Mesendoderm (in vitro differentiated cells): Measurements from ENCODE around the gene ZBTB7C.

Source experiments
- DNase-seq: peaks from one replicate; pipeline ENCODE4 v3.0.0; 2013
- H2AK5ac ChIP-seq: 2 replicates; pipeline ENCODE4 v1.6.1; 2013; ENCODE audit warnings: low read length, inconsistent platforms
- H2BK120ac ChIP-seq: 2 replicates; pipeline ENCODE4 v1.6.1; 2013; ENCODE audit warnings: low read depth, mild to moderate bottlenecking, low read length, moderate library complexity, mixed read lengths
- H2BK15ac ChIP-seq: replicated peaks from 2 replicates; pipeline ENCODE4 v1.6.1; 2013; ENCODE audit warnings: low read depth, mild to moderate bottlenecking, moderate library complexity
- H2BK5ac ChIP-seq: 2 replicates; pipeline ENCODE4 v1.6.1; 2013; ENCODE audit warnings: low read length, inconsistent platforms
- H3K18ac ChIP-seq: 2 replicates; pipeline ENCODE4 v1.6.1; 2013; ENCODE audit warnings: mild to moderate bottlenecking, low read length, mixed read lengths
- H3K23ac ChIP-seq: one replicate; pipeline ENCODE4 v1.6.1; 2013; ENCODE audit warnings: low read length
- H3K27ac ChIP-seq: 2 replicates; pipeline ENCODE4 v1.5.1; 2013; ENCODE audit warnings: low read depth, mild to moderate bottlenecking, inconsistent platforms, low read length, moderate library complexity
- H3K27me3 ChIP-seq: 2 replicates; pipeline ENCODE4 v1.6.1; 2013; ENCODE audit warnings: low read length, control low read depth, mild to moderate bottlenecking, inconsistent platforms; ENCODE audit not compliant: insufficient read depth, poor library complexity
- H3K36me3 ChIP-seq: 2 replicates; pipeline ENCODE4 v1.6.1; 2013; ENCODE audit warnings: low read length, inconsistent platforms; ENCODE audit not compliant: control insufficient read depth, insufficient read depth
- H3K4ac ChIP-seq: one replicate; pipeline ENCODE4 v1.6.1; 2013; ENCODE audit warnings: low read depth, mild to moderate bottlenecking, low read length, moderate library complexity
- H3K4me1 ChIP-seq: 2 replicates; pipeline ENCODE4 v1.6.1; 2013; ENCODE audit warnings: low read depth, low read length, inconsistent platforms; ENCODE audit not compliant: control insufficient read depth
- H3K4me2 ChIP-seq: 2 replicates; pipeline ENCODE4 v1.6.1; 2013; ENCODE audit warnings: low read length
- H3K4me3 ChIP-seq: 2 replicates; pipeline ENCODE4 v1.5.1; 2013; ENCODE audit warnings: mild to moderate bottlenecking, low read length
- H3K56ac ChIP-seq: one replicate; pipeline ENCODE4 v1.6.1; 2013; ENCODE audit warnings: low read length
- H3K79me1 ChIP-seq: 2 replicates; pipeline ENCODE4 v1.6.1; 2013; ENCODE audit warnings: low read length, inconsistent platforms
- H3K79me2 ChIP-seq: 2 replicates; pipeline ENCODE4 v1.6.1; 2013; ENCODE audit warnings: mild to moderate bottlenecking, low read length; ENCODE audit not compliant: control insufficient read depth, insufficient read depth
- H3K9ac ChIP-seq: 2 replicates; pipeline ENCODE4 v1.6.1; 2013; ENCODE audit warnings: low read length, inconsistent platforms
- H4K5ac ChIP-seq: one replicate; pipeline ENCODE4 v1.6.1; 2013; ENCODE audit warnings: low read length
- H4K8ac ChIP-seq: one replicate; pipeline ENCODE4 v1.6.1; 2013; ENCODE audit warnings: low read depth, mild to moderate bottlenecking, control low read depth, low read length, moderate library complexity
- WGBS: extraction: QIAGEN DNeasy Blood & Tissue Kit; methylation state at CpG from one replicate; pipeline ENCODE4 v1.1.7; 2013; ENCODE audit warnings: low lambda C conversion rate, missing lambda C conversion rate; ENCODE audit not compliant: insufficient coverage; ENCODE audit errors: extremely low coverage; 5-methylcytosine and 5-hydroxymethylcytosine counted together

The ZBTB7C gene

GRCh38 chr18:48126240-48126639 lies 282.9 kb downstream of the ZBTB7C start:
- Histone ChIP-seq H3K27me3 (no peaks in the 10 kb centered on the region), H2BK120ac (no peak overlapping the region), H3K27ac (no peak overlapping the region), H2AK5ac (no peak overlapping the region), H4K5ac (no peak overlapping the region), H3K79me1 (no peaks in the 10 kb centered on the region), H3K4me2 (no peak overlapping the region), H3K56ac (no peak overlapping the region), H2BK5ac (no peak overlapping the region), H3K18ac (no peak overlapping the region), H3K4me1 (no peaks in the 10 kb centered on the region), H2BK15ac (no peak overlapping the region), H3K23ac (no peak overlapping the region), H3K79me2 (no peaks in the 10 kb centered on the region), H4K8ac (no peak overlapping the region), H3K36me3 (no peaks in the 10 kb centered on the region), H3K4ac (no peak overlapping the region), H3K4me3 (no peak overlapping the region), H3K9ac (no peak overlapping the region)
- WGBS, result no CpG with 5 or more reads among the region's 3 CpGs
- DNase-seq, result peak; percentile 42

- H3K56ac ChIP-seq, result no peak overlapping the region
- H2AK5ac ChIP-seq, result no peak overlapping the region
- H3K23ac ChIP-seq, result no peak overlapping the region
- no CpG with 5 or more reads among the region's 6 CpGs for WGBS
- no peak overlapping the region for H3K4me3 ChIP-seq
- H4K8ac ChIP-seq, result no peak overlapping the region
- no peak overlapping the region for H3K18ac ChIP-seq
- no peak overlapping the region for H3K4ac ChIP-seq
- no peak overlapping the region for H2BK15ac ChIP-seq
- no peaks in the 10 kb centered on the region for H3K79me2 ChIP-seq
- H2BK5ac ChIP-seq, result no peak overlapping the region
- H3K27ac ChIP-seq, result no peak overlapping the region
- no peaks in the 10 kb centered on the region for H3K36me3 ChIP-seq
- H3K27me3 ChIP-seq, result no peaks in the 10 kb centered on the region
- H3K4me2 ChIP-seq, result no peak overlapping the region
- DNase-seq, result no peak
- H3K9ac ChIP-seq, result no peak overlapping the region
- H4K5ac ChIP-seq, result no peak overlapping the region
- no peak overlapping the region for H2BK120ac ChIP-seq
- no peaks in the 10 kb centered on the region for H3K4me1 ChIP-seq
- no peaks in the 10 kb centered on the region for H3K79me1 ChIP-seq
Measured at GRCh38 chr18:48125724-48126123, 283.5 kb downstream of the ZBTB7C start.

DNA sequence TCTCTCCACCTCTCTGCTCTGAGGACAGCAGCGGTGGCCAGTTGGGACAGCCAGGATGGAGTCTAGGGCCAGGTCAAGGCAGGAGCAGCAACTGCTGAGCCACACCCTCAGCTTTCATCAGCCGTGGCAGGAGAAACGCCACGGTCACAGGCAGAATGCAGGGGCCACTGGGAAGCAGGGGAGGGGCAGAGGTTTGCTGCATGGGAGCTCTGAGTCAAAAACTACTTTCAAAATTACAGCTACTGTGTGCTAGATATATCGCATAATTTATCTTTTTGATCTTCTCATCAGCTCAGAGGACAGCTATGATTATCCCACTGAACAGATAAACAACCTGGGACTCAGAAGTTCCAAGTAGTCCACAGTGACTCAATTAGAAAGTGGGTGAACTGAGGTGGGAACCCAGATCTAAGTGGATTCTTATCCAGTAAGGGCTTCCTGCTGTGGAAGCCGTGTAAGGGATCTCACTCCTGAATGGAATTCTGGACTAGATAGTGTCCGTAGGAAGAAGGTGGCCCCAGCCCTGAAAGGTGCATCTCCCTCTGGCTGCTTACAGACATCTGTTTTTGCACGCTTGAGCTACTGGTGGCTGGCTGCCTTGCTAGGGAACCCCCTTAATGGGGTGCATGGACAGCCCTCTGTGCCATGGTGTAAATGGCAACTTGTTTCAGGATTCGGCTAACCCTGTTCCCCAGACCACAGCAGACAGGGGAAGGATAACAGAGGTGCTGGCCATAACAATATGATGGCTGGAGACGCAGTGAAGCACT lies 284.1 kb downstream of the ZBTB7C start:
- Histone ChIP-seq H3K4me2 (no peak overlapping the region), H3K56ac (no peak overlapping the region), H4K8ac (no peak overlapping the region), H2BK5ac (no peak overlapping the region), H2BK120ac (no peak overlapping the region), H3K9ac (no peak overlapping the region), H2AK5ac (no peak overlapping the region), H3K23ac (no peak overlapping the region), H2BK15ac (no peak overlapping the region), H4K5ac (no peak overlapping the region), H3K27ac (no peak overlapping the region), H3K27me3 (no peaks in the 10 kb centered on the region), H3K36me3 (no peaks in the 10 kb centered on the region), H3K4me3 (no peak overlapping the region), H3K79me1 (no peaks in the 10 kb centered on the region), H3K4me1 (no peaks in the 10 kb centered on the region), H3K18ac (no peak overlapping the region), H3K79me2 (no peaks in the 10 kb centered on the region), H3K4ac (no peak overlapping the region)
- no CpG with 5 or more reads among the region's 10 CpGs for WGBS
- no peak for DNase-seq

GRCh38 chr18:48123941-48124340 lies 285.2 kb downstream of the ZBTB7C start:
- no peaks in the 10 kb centered on the region for H3K27me3 ChIP-seq
- no peak for DNase-seq
- no peak overlapping the region for H3K18ac ChIP-seq
- H3K4me1 ChIP-seq, result no peaks in the 10 kb centered on the region
- H3K4ac ChIP-seq, result no peak overlapping the region
- H3K9ac ChIP-seq, result no peak overlapping the region
- no peaks in the 10 kb centered on the region for H3K79me2 ChIP-seq
- no peak overlapping the region for H4K5ac ChIP-seq
- no peak overlapping the region for H3K4me3 ChIP-seq
- H3K36me3 ChIP-seq, result no peaks in the 10 kb centered on the region
- H3K4me2 ChIP-seq, result no peak overlapping the region
- H4K8ac ChIP-seq, result no peak overlapping the region
- H3K27ac ChIP-seq, result no peak overlapping the region
- no peak overlapping the region for H2AK5ac ChIP-seq
- no peak overlapping the region for H2BK5ac ChIP-seq
- H3K79me1 ChIP-seq, result no peaks in the 10 kb centered on the region
- no peak overlapping the region for H3K56ac ChIP-seq
- no CpG with 5 or more reads among the region's 4 CpGs for WGBS
- no peak overlapping the region for H3K23ac ChIP-seq
- H2BK120ac ChIP-seq, result no peak overlapping the region
- no peak overlapping the region for H2BK15ac ChIP-seq

- Histone ChIP-seq H3K4me3 (no peak overlapping the region), H4K8ac (no peak overlapping the region), H3K9ac (no peak overlapping the region), H2BK15ac (no peak overlapping the region), H3K4me1 (no peaks in the 10 kb centered on the region), H2BK120ac (no peak overlapping the region), H3K56ac (no peak overlapping the region), H2BK5ac (no peak overlapping the region), H3K4me2 (no peak overlapping the region), H3K27me3 (no peaks in the 10 kb centered on the region), H3K23ac (no peak overlapping the region), H3K36me3 (no peaks in the 10 kb centered on the region), H3K79me1 (no peaks in the 10 kb centered on the region), H3K4ac (no peak overlapping the region), H3K18ac (no peak overlapping the region), H2AK5ac (no peak overlapping the region), H4K5ac (no peak overlapping the region), H3K27ac (no peak overlapping the region), H3K79me2 (no peaks in the 10 kb centered on the region)
- no peak for DNase-seq
- WGBS, result no CpG with 5 or more reads among the region's 6 CpGs
Measured at GRCh38 chr18:48123324-48123723, 285.9 kb downstream of the ZBTB7C start.

DNA sequence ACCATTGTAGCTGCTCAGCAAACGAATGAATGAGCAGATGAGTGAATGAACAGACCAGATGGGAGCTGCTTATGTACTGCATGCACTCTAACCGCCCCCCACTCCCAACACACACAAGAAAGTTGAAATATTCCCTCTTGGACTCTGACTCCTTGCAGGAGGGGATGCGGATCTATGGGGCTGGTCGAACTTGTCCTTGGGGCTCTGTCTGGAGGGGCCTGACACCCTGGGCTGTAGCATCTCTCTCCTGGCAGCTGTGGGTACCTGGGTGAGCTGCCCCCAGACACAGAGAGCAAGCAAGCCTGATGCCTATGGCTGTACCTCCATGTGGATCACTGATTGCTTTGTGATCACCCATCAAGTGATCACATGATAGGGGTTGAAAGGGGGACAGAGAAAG lies 286.4 kb downstream of the ZBTB7C start:
- H3K4me3 ChIP-seq, result no peak overlapping the region
- no peak overlapping the region for H3K23ac ChIP-seq
- no peak overlapping the region for H3K18ac ChIP-seq
- H3K36me3 ChIP-seq, result no peaks in the 10 kb centered on the region
- no peak overlapping the region for H2AK5ac ChIP-seq
- no peak overlapping the region for H3K4ac ChIP-seq
- no peaks in the 10 kb centered on the region for H3K4me1 ChIP-seq
- H4K8ac ChIP-seq, result no peak overlapping the region
- no CpG with 5 or more reads among the region's 4 CpGs for WGBS
- no peaks in the 10 kb centered on the region for H3K79me2 ChIP-seq
- no peak overlapping the region for H2BK5ac ChIP-seq
- H3K4me2 ChIP-seq, result no peak overlapping the region
- no peak overlapping the region for H2BK120ac ChIP-seq
- no peak overlapping the region for H4K5ac ChIP-seq
- no peaks in the 10 kb centered on the region for H3K79me1 ChIP-seq
- H3K56ac ChIP-seq, result no peak overlapping the region
- H3K9ac ChIP-seq, result no peak overlapping the region
- no peak for DNase-seq
- H3K27ac ChIP-seq, result no peak overlapping the region
- no peak overlapping the region for H2BK15ac ChIP-seq
- no peaks in the 10 kb centered on the region for H3K27me3 ChIP-seq
